ENCODE results near the gene CMTR1.

- TF ChIP-seq CTCF (conservative IDR thresholded peaks at IDR 0.05; ENCODE audit: low read length), result no peak
- TF ChIP-seq EZH2phosphoT487 (IDR thresholded peaks at IDR 0.05; ENCODE audit: borderline replicate concordance, low read depth, low read length), result no peak
Observed at GRCh38 chr6:37491830-37492208, 58.8 kb downstream of the CMTR1 start.
